Measurements from ENCODE around the gene BSG.
"Not testable (repeated sequence)": the region's sequence is repeated elsewhere in the genome, so short reads cannot be mapped to it uniquely, and the experiment has no call there.

Gene BSG

DNA sequence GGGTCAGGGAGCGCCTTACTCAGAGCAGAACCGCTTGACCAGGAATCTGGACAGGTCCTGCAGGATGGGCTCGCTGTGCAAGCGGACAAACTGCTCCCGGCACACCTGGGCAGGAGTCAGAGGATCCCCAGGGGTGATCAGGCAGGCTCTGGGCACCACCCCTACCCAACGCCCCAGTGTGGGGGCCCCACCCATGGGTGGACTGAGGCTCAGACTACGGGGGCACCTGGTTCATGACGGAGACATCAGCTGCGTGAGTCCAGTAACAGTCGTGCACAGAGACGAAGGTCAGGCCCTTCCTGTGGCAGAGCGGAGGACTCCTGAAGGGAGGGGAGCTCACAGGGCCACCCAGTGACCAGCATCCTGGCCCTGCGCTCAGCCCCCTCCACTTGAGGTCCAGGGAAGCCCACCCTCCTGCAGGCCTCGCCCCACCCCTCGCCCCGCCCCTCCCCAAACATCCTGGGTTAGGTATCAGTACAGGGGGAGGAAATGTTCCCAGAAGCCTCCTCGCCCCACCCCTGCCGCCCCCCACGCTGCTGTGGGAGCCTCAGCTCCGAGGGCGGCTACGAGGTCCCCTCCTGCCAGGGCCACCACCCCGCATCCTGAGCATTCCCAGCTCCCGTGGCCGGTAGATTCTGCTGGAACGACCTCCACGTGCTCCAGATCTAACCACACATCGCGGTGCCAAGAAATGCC, 45.3 kb downstream of the BSG start:
- in situ Hi-C loops (cut with MboI; ENCODE audit: low sequenced_read_pairs) = no loop called here

- in situ Hi-C loops (cut with MboI; ENCODE audit: low sequenced_read_pairs) = no loop called here
These were observed 45.8 kb downstream of the BSG start for GRCh38 chr19:618247-618619.

DNA sequence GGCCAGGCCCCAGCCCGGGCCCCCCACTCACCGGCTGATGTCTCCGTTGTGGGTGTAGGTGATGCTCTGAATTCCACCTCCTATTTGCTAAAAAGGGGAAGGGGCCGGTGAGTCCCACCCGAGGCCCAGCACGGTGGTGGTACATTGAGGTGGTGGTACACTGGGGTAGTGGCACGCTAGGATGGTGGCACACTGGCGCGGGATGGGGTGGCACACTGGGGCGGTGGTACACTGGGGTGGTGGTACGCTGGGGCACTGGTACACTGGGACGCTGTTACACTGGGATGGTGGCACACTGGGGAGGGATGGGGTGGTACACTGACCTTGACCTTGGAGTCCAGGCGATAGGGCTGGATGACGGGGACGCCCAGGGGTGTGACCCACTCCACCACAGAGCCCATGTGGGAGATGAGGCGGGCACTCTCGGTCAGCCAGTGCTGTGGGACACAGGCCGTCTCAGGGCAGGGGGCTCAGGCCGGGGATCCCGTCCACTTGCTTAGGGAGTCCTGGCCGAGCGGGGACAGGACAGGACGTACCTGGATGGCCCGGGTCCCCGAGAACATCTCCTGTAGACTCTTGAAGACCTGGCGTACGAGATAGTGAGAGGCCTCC, 46.4 kb downstream of the BSG start:
- in situ Hi-C loops (cut with MboI; ENCODE audit: low sequenced_read_pairs) = no loop called here

GRCh38 chr19:619286-620002, 47.0 kb downstream of the BSG start:
- in situ Hi-C loops (cut with MboI; ENCODE audit: low sequenced_read_pairs) = no loop called here

DNA sequence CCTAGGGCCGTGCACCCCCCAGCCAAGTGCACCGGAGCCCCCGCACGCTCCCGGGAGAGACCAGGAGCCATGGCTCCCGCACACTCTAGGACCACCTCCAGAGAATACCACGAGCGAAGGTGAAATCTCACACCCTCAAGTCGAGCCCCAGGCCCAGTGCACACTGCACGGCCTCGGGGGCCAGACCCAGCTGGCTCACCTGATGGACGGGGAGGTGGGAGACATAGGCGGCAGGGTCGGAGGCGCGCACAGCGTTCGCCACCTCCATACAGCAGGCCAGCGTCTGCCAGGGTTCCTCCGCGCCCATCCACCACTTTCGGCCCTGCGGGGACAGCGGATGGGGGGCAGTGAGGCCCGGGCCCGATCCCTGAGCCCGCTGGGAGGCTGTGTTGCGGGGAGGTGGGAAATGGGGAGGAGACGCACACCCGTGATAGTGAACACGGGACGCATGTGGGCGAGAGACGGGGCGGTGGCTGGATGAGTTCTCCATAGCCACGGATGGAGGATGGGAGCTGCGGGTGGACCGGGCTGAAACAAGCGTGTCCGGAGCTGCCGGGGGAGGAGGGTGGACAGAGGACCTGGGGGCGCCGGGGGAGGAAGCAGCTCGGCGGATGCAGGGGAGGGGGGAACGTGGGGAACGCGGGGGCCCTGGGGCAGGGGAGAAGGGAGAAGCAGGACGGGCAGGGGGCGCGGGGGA, 47.9 kb downstream of the BSG start:
- in situ Hi-C loops (cut with MboI; ENCODE audit: low sequenced_read_pairs) = no loop called here

- in situ Hi-C loops (cut with MboI; ENCODE audit: low sequenced_read_pairs) = not testable (repeated sequence)
These were observed 48.8 kb downstream of the BSG start for GRCh38 chr19:621191-621590.

GRCh38 chr19:621819-622218, 49.4 kb downstream of the BSG start:
- in situ Hi-C loops (cut with MboI; ENCODE audit: low sequenced_read_pairs) = no loop called here

GRCh38 chr19:622666-623065, 50.3 kb downstream of the BSG start:
- in situ Hi-C loops (cut with MboI; ENCODE audit: low sequenced_read_pairs) = no loop called here

- in situ Hi-C loops (cut with MboI; ENCODE audit: low sequenced_read_pairs) = no loop called here
These were observed 51.0 kb downstream of the BSG start for GRCh38 chr19:623175-623916.

GRCh38 chr19:623974-624373, 51.6 kb downstream of the BSG start:
- in situ Hi-C loops (cut with MboI; ENCODE audit: low sequenced_read_pairs) = no loop called here

DNA sequence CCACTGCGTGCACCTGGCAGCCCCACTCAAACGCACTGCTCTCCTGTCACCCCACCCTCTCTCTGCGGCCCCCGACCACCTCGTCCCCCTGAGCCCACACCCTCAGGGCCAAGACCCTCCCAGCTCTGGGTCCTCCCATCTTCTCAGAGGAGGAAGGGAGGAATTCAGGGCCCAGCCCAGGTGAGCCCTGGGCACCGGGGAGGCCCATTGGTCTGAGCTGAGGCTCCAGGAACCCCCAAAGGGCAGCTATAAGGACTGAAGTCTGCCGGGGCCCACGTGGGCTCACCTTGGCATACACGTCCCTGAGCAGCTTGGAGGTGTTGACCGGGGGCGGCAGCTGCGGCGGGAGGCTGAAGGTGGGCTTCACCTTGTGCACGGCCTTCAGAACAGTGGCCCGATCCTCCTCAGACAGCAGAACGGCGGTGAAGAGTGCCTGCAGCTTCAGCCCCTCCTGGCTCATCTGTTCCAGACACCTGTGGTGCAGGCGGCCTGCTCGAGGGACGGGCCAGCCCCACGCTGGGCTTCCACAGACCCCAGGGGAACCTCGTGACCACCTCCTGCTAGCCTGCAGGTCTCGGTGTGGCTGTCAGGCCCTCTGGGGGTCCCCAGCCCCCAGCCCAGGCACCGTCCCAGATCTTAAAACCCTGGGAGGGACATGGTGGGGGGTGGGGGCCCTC, 52.2 kb downstream of the BSG start:
- in situ Hi-C loops (cut with MboI; ENCODE audit: low sequenced_read_pairs) = no loop called here

DNA sequence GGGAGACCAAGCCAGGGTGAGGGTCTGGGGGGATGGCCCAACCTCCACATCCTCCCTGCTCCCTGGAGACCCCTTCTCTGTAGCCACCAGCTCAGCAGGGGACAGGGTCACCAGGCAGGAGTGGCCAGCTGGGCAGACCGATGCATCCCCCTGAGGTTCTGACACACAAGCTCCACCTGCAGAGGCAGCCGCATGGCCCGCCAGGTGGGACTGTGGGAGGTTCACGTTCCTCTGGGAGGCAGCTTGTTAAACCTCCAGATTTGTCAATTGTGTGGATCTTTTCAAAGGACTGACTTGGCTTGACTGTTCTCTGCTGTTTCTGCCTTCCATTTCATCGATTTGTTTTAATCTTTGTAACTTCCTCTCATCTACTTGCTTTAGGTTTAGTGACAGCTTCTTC, 52.9 kb downstream of the BSG start:
- in situ Hi-C loops (cut with MboI; ENCODE audit: low sequenced_read_pairs) = no loop called here

DNA sequence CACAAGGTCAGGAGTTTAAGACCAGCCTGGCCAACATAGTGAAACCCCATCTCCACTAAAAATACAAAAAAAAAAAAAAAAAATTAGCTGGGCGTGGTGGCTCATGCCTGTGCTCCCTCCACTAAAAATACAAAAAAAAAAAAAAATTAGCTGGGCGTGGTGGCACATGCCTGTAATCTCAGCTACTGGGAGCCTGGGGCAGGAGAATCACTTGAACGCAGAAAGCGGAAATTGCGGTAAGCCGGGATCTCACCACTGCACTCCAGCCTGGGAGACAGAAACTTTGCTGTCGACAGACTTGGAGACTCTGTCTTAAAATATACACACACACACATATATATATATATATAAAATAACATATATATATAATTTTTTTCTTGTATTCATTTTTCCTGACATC, 54.2 kb downstream of the BSG start:
- in situ Hi-C loops (cut with MboI; ENCODE audit: low sequenced_read_pairs) = not testable (repeated sequence)

GRCh38 chr19:628168-628567, 55.8 kb downstream of the BSG start:
- in situ Hi-C loops (cut with MboI; ENCODE audit: low sequenced_read_pairs) = no loop called here

DNA sequence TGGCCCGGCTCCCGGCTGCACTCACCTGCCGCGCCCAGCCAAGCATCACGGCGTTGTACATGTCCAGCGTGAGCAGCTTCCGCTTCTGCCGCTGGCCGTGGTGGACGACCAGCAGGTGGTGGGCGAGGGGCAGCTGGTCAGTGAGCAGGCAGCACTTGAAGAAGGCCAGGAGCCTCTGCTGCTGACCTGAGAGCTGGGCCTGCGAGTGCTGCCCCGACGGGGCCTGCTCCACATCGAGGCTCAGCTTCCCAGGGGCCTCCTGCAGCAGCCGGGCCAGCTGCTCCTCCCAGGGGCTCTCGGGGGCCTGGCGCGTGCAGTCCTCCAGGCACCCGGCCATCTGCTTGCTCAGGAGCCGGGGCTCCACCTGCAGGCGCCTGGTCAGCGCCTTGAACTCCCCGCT, 57.1 kb downstream of the BSG start:
- in situ Hi-C loops (cut with MboI; ENCODE audit: low sequenced_read_pairs) = not testable (repeated sequence)

DNA sequence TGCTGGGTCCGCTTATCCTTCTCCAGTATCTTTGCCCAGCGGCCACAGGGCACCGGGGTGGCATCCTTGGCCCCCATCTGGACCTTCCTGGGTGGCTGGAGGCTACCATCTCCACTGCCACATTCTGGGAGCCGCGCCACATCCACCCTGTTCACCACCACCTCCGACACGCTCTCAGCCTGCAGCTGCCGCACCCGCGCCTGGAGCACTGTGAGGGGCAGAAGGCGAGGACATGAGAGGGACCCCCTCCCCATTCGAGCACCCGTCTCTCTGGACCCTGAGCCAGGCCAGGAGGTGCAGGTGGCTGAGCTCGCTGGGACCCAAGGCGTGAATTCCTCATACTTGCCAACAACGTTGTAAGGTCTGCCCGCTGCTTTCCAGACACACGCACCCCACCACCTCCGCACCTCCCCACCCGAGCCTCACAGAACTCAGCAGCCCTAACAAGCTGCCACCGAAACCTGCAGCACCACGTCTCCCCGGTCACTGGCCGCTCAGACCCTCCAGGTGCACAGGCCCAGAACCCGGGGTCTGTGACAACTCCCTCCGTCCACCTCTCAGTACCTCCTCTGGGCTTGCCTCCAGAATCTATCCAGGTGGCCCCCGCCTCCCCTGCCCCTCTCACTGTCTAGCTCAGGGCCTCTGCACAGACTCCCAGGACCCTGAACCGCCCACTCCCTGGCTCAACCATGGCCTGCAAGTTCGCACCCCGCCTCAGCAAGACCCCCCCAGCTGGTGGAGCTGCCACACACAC, 57.7 kb downstream of the BSG start:
- in situ Hi-C loops (cut with MboI; ENCODE audit: low sequenced_read_pairs) = no loop called here

DNA sequence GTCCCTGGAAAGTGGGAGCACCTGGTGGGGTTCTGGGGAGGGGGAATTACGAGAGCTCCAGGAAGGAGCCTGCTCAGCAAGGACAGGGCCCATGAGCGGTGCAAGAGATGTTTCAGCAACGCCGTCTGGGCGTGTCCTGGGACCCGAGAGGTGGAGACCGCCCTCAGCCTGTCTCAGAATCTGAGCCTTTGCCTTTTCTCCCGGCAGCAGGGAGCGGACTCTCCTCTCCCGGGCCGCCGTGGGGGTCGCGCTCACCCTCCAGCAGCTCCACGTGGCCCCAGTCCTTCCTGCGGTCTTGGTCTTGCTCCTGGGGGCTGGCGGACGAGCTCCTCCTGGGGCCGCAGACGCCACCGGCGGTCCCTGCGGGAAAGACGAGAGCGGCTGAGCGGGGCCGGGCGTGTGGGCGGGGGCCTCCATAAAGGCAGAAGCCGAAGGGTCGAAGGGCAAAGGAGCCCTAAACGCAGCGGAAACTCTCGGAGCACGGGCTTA, 60.2 kb downstream of the BSG start:
- in situ Hi-C loops (cut with MboI; ENCODE audit: low sequenced_read_pairs) = no loop called here
